Effector memory CD8-positive, alpha-beta T cell (primary cell): Measurements from ENCODE around the gene IL17B.

Experiments
- ATAC-seq: fragments of 150-1000 bp; cut with Tn5 transposase; replicated peaks from 2 replicates; pipeline ENCODE4 v1.10.0; 2021; ENCODE audit warnings: mild to moderate bottlenecking, moderate library complexity
- DNase-seq, 3 experiments: peaks; one replicate each; pipeline ENCODE4 v3.0.0; 2021
- H3K27ac Mint-ChIP-seq, 2 donors: one replicate each; pipeline ENCODE4 v1.8.0; 2022; ENCODE audit warnings: mild to moderate bottlenecking in 2 of 2, mixed read lengths in 2 of 2, moderate library complexity in 2 of 2
- H3K27me3 Mint-ChIP-seq, 2 donors: one replicate each; pipeline ENCODE4 v1.8.0; 2022; ENCODE audit warnings: mixed read lengths in 2 of 2
- H3K36me3 Mint-ChIP-seq: one replicate; pipeline ENCODE4 v1.8.0; 2022; ENCODE audit warnings: mild to moderate bottlenecking, moderate library complexity, mixed read lengths; ENCODE audit not compliant: insufficient read depth
- H3K4me1 Mint-ChIP-seq, 2 donors: one replicate each; pipeline ENCODE4 v1.8.0; 2022; ENCODE audit warnings: low read depth in 2 of 2, mixed read lengths in 2 of 2
- H3K4me3 Mint-ChIP-seq, 2 donors: one replicate each; pipeline ENCODE4 v1.8.0; 2022; ENCODE audit warnings: mild to moderate bottlenecking in 2 of 2, mixed read lengths in 2 of 2, moderate library complexity in 2 of 2
- H3K9me3 Mint-ChIP-seq, 2 donors: one replicate each; pipeline ENCODE4 v1.8.0; 2022; ENCODE audit warnings: mixed read lengths in 2 of 2
- total RNA-seq, 9 experiments: gene quantifications; one replicate each; lab custom pipeline; 2026; lab: John Stamatoyannopoulos, UW

The IL17B gene, protein sequence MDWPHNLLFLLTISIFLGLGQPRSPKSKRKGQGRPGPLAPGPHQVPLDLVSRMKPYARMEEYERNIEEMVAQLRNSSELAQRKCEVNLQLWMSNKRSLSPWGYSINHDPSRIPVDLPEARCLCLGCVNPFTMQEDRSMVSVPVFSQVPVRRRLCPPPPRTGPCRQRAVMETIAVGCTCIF
- 0 to 0.07 (median 0) reads per million in 9 experiments for total RNA-seq

DNA sequence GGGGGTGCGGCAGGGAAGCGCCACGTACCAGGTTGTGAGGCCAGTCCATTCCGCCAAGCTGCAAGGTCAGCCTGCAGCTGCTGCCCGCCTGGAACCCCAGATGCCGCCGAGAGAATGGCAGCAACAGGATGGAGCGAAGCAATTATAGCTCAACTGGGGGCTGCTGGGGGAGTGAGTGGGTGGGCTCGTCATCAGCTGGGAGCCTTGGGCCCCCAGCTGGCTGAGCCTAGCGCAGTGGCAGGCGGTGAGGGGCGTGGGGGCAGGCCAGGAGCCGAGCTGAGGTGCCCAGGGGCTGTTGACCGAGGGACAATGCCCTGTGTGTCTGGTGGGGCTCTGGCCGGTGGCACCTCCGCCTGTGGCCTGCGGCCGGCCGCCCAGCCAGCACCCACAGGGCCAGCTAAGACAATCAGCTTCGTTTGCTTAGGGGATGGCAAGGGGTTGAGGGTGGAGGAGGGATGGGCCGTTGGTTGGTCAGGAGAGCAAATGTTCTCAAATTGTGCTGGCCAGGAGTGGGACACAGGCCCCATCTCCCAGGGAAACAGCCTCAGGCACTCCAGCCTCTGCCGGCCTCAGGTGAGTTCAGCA, at the start of gene IL17B:
Gene IL17B, minus strand, starts transcription at position 116 of the 585 bp plus-strand sequence. Its CDS starts 67 bp downstream, at position 49.
- ATAC-seq (no peak), DNase-seq (no peak)
- Mint-ChIP-seq H3K4me3 (no peak within 1 kb of the TSS), H3K9me3 (no peaks in the 10 kb centered on the region), H3K27me3 (peaks cover 12 to 34% of the 10 kb centered on the region in 2 donors), H3K36me3 (no peaks in the 10 kb centered on the region), H3K27ac (no peak within 1 kb of the TSS), H3K4me1 (peaks cover 4 to 7% of the 10 kb centered on the region in 2 donors)

DNA sequence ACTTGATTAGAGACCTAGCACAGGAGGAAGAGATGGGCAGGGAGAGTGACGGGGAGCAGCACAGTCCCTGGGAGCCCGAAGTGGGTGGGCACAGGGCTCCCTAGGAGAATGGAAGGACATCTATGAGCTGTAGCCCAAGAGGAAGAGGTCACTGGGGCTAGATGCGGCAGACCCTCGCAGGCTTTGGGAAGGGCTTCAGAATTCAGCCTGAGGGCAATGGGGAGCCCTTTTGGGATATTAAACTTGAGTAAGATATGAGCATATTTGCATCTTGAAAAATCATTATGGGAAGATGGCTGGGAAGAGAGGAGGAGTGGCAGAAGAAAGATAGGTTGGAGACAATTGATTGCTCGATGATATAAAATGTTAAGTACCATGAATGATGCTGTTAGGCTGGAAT, 48.9 kb upstream of the IL17B start:
- H3K27ac Mint-ChIP-seq = no peak overlapping the region
- H3K9me3 Mint-ChIP-seq = no peaks in the 10 kb centered on the region
- H3K36me3 Mint-ChIP-seq = no peaks in the 10 kb centered on the region
- H3K4me1 Mint-ChIP-seq = peaks cover 0 to 4% of the 10 kb centered on the region in 2 donors
- ATAC-seq = no peak
- no peak overlapping the region for H3K4me3 Mint-ChIP-seq
- no peak for DNase-seq
- H3K27me3 Mint-ChIP-seq = peaks cover 7 to 20% of the 10 kb centered on the region in 2 donors

DNA sequence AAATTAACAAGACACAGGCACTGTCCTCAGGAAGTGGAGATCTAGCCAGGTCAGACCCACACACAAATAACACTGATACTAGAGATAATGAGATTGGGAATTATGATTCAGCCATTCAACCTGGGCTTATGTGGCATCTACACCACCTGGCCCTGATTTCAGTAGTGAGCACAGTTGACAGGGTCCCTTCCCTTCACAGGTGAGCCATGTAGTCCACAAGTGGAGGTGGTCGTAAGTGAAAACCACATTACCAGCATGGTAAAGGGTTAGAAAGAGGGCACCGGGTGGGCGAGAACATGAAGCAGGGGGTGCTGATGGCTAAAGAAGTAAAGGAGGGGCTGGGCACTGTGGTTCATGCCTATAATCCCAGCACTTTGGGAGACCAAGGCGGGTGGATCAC, 48.3 kb upstream of the IL17B start:
- Mint-ChIP-seq H3K9me3 (no peaks in the 10 kb centered on the region), H3K4me1 (peaks cover 0 to 4% of the 10 kb centered on the region in 2 donors), H3K36me3 (no peaks in the 10 kb centered on the region), H3K27me3 (peaks cover 7 to 21% of the 10 kb centered on the region in 2 donors), H3K27ac (no peak overlapping the region), H3K4me3 (no peak overlapping the region)
- DNase-seq (no peak), ATAC-seq (no peak)

DNA sequence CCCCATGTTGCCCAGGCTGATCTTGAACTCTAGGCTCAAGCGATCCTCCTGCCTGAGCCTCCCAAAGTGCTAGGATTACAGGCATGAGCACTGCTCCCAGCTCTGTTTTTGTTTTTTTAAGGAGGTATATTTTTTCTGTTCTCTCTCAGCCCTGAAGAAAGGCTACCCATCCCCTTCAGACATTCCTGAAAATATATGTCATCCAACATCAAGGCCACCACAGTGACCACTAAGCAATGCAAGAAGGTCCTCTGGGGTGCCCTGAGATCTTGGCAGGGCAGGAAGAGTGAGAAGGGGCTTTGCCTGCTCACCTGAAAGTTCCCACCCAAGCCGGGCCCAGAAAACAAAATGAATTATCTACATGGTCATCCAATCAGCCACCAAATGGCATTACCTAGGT, 47.8 kb upstream of the IL17B start:
- Mint-ChIP-seq H3K4me3 (no peak overlapping the region), H3K4me1 (peaks cover 0 to 4% of the 10 kb centered on the region in 2 donors), H3K27me3 (peaks cover 7 to 25% of the 10 kb centered on the region in 2 donors), H3K27ac (no peak overlapping the region), H3K36me3 (no peaks in the 10 kb centered on the region), H3K9me3 (no peaks in the 10 kb centered on the region)
- ATAC-seq (no peak), DNase-seq (no peak)

DNA sequence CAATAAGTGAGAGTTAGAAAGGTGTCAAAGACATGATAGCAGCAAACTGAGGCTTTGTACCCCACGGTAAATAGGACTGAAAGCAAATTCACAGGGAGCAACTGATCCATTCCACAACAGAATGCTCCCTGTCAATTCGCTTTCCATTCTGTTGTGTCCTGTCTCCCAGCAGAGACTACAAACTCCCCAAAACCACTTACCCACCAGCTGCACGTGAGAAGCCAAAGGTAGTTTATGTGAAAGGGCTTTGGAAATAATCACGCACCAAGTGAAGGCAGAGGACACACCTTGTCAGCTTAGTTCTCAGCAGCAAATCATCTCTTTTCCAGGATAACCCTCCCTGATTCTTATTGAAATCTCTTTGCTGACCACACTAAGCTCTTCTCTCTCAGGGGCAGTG, 46.6 kb upstream of the IL17B start:
- DNase-seq (no peak), ATAC-seq (no peak)
- Mint-ChIP-seq H3K4me1 (peaks cover 0 to 4% of the 10 kb centered on the region in 2 donors), H3K36me3 (no peaks in the 10 kb centered on the region), H3K4me3 (no peak overlapping the region), H3K27ac (no peak overlapping the region), H3K27me3 (peaks cover 7 to 29% of the 10 kb centered on the region in 2 donors), H3K9me3 (no peaks in the 10 kb centered on the region)

DNA sequence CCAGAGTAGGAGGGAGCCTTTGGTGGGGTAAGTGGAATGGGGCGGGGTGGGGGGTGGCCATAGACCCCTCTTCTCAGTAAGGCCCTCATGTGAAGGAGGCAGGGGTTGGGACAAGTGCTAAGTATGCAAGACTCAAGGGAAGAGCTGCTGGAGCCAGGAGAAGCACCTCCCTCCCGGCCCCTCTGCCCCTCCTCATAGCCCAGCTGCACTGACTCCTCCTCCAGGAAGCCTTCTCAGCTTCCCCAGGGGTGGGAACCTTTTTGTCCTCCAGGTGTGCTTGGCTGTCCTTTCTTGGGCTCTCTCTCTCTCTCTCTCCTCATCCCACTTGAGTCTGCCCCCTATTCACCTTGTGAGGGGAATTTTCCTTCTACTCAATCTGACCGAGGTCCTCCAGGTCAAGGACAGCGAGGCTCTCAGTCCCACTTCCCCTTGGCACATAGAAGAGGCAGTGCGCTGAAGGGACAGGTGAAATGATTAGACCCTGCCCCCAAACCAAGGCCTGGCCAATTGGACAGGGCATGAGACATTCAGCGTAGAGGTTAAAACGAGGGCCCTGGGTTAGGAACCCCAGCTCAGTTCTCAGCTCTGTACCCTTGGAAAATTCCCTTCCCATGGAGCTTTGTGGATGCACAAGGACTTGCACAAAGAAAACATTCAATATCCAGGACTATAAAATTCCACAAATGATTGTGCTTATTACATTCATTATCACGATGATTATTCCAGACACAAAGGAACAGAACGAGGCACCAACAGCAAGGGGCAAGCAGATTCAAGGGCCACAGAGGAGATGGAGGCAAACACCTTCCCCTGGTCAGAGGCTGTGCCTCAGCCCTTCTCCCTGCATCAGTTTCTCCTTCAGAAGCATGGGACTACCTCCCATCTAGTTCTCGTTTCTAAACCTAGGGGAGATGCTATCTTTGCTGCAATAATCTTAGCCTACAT, 45.6 kb upstream of the IL17B start:
- Mint-ChIP-seq H3K9me3 (no peaks in the 10 kb centered on the region), H3K4me3 (no peak overlapping the region), H3K36me3 (no peaks in the 10 kb centered on the region), H3K27me3 (peaks cover 7 to 40% of the 10 kb centered on the region in 2 donors), H3K4me1 (no peaks in the 10 kb centered on the region), H3K27ac (no peak overlapping the region)
- DNase-seq = no peak
- ATAC-seq = no peak

DNA sequence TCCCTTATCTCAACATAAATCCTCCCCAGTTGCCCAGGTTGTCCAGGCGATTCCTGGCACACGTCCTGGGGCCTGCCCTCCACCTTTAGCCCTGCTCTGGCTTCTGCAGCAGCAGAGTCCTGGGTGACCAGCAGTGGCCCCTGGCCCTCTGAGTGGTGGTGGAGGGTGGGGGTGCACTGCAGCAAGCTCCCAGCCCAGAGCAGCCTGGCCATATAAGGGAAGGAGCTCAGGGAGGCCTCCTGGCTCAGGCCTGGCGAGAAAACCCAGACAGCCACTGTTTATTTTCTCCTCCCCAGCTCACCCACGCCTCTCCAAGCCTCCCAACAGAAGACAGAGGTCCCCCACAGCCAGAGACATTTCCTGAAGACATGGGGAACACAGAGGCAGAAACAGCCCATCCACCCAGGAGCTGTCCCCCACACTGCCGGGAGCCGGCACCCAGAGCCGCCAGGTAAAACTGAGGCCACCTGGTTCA, 44.7 kb upstream of the IL17B start:
- ATAC-seq = no peak
- H3K27me3 Mint-ChIP-seq = peaks cover 7 to 43% of the 10 kb centered on the region in 2 donors
- no peaks in the 10 kb centered on the region for H3K36me3 Mint-ChIP-seq
- no peaks in the 10 kb centered on the region for H3K9me3 Mint-ChIP-seq
- H3K27ac Mint-ChIP-seq = no peak overlapping the region
- H3K4me3 Mint-ChIP-seq = no peak overlapping the region
- H3K4me1 Mint-ChIP-seq = no peaks in the 10 kb centered on the region
- no peak for DNase-seq

DNA sequence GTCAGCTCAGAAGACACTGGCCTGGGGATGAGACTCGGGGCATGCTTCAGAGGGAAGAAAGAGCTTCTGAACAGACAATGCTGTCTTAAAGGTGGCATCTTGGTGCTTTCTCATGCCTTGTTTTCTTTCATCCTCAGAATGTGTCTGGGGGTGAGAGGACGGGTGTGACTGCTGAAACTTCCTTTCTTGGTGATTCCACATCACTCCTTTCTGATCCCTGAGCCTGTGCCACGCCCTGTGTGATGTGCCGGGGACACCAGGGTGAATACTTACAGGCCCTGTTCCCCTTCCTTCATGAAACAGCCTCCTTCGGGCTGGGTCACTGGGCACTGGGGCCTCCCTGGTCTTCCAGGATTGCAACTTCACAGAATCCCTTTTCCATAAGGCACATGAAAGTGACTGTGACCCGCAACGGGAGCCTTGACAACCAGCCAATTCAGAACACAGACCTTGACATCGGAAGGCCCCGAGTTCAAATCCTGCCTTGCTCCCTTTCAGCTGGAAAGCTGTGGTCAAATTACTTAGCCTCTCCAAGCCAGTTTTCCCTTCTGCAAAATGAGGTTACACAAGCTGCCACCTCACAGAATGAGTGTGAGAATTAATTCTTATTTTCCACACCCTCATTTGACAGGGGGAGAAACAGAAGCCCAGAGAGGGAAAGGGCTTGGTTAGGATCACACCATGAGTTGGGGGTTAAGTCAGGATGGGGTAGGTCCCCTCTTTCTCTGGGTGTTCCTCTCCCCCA, 44.1 kb upstream of the IL17B start:
- DNase-seq (no peak), ATAC-seq (no peak)
- no peak overlapping the region for H3K4me3 Mint-ChIP-seq
- no peaks in the 10 kb centered on the region for H3K4me1 Mint-ChIP-seq
- peaks cover 7 to 49% of the 10 kb centered on the region in 2 donors for H3K27me3 Mint-ChIP-seq
- no peaks in the 10 kb centered on the region for H3K36me3 Mint-ChIP-seq
- H3K27ac Mint-ChIP-seq = no peak overlapping the region
- H3K9me3 Mint-ChIP-seq = no peaks in the 10 kb centered on the region

DNA sequence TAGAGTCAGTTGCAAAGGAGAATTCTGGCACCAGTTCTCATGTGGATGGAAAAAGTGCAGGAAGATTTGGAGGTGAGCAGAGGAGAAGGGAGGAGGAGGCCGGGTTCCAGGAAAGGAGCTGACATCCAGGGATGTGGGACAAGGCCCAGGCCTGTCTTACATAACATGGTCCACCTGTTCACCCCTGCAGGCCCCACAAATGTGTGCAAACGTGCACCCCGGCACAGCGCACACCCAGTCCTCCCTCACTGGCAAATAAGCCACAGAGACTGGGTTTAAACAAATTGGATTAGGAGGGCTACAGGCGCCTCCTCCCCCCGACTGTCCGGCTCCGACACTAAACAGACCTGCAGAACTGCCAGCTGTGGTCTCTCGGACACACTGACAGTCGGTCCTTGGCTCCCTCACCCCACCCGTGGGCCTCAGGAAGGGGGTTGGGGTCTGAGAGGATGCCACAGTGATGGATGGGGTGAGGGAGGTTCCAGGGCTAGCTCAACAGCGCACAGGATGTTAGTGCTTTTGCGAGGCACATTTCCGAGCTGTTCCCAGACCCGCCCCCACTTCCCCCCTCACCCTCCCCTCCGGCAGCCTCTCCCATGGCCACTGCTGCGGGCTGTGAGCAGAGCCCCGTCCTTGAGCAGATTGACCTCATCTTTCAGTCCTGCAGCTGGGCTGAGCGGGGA, 43.4 kb upstream of the IL17B start:
- Mint-ChIP-seq H3K27me3 (peaks cover 7 to 53% of the 10 kb centered on the region in 2 donors), H3K36me3 (no peaks in the 10 kb centered on the region), H3K4me1 (no peaks in the 10 kb centered on the region), H3K9me3 (no peaks in the 10 kb centered on the region), H3K4me3 (no peak overlapping the region), H3K27ac (no peak overlapping the region)
- no peak for ATAC-seq
- no peak for DNase-seq

DNA sequence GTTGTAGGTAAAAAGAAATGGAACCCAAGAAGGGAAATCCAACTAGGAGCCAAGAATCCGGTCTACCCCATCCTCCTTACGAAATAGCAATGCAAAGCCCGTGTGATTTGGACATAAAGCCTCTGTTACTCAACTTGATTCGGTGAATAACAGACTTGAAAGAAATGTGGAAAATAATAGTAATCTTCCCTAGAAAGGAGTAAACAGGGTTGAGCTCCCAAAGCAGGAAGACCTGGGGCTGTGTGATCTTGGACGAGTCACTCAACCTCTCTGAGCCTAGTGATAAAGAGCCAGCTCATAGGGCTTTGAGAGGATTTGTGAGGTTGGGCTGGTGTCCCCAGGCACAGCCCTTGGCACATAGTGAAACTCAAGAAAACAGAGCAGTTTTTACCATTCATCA, 42.7 kb upstream of the IL17B start:
- peaks cover 0 to 49% of the 10 kb centered on the region in 2 donors for H3K27me3 Mint-ChIP-seq
- no peak overlapping the region for H3K4me3 Mint-ChIP-seq
- ATAC-seq (no peak), DNase-seq (no peak)
- no peaks in the 10 kb centered on the region for H3K36me3 Mint-ChIP-seq
- no peak overlapping the region for H3K27ac Mint-ChIP-seq
- H3K9me3 Mint-ChIP-seq = no peaks in the 10 kb centered on the region
- H3K4me1 Mint-ChIP-seq = no peaks in the 10 kb centered on the region

DNA sequence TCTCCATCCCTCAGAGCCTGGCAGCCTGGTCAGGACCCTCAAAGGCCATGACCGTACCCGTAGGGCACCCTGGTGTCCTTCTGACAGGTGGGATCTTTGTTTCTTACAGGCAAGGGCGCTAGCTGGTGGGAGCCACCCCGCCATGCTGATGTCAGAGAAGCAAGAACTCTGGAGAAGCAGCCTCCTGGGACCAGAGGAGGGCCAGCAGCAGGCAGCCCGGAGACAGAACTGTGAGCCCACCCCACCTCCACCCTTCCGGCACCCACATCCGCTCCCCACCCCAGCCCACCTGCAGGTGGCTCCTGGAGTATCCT, 42.2 kb upstream of the IL17B start:
- ATAC-seq = no peak
- Mint-ChIP-seq H3K9me3 (no peaks in the 10 kb centered on the region), H3K4me1 (no peaks in the 10 kb centered on the region), H3K27ac (no peak overlapping the region), H3K4me3 (no peak overlapping the region), H3K36me3 (no peaks in the 10 kb centered on the region), H3K27me3 (peaks cover 0 to 48% of the 10 kb centered on the region in 2 donors)
- DNase-seq = no peak

DNA sequence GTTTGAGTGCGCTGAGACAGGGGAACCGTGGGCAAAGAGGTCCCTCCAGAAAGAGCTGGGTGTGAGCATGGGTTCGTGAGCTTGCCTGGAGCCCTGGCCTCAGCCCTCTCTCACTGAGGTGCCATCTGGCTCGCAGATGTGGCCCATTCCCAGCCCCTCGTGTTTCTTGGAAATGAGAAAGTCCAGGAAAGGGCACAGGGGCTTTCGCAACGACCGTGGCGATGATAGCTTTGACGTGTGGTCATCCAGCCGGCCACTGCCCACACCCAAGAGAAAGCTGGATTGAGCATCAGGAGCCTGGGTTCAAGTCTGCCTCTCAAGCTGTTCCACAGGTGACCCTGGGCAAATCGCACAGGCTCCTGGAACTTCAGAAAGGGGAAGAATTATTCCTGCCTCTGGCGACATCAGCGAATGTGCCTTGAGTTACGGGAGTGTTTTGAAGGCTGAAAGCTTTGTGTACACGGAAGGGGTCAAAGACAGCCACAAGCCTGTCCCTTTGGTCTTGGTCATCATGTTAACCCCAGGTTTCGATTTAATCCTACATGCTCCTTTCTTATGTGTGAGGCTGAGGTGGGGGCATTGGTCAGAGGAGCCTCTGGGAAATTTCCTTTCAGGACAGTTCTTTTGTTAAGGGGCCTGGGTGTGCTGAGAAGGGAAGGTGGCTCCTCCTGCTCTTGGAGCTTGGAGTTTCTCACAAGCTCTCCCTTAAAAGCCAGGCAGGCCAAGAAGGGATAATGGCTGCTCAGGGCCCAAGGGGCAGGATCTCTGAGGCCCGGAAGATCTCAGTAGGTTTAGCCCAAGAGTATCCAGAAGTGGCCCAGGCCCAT, 41.7 kb upstream of the IL17B start:
- H3K9me3 Mint-ChIP-seq = no peaks in the 10 kb centered on the region
- no peaks in the 10 kb centered on the region for H3K36me3 Mint-ChIP-seq
- peaks cover 0 to 48% of the 10 kb centered on the region in 2 donors for H3K27me3 Mint-ChIP-seq
- H3K4me1 Mint-ChIP-seq = no peaks in the 10 kb centered on the region
- ATAC-seq = no peak
- no peak for DNase-seq
- no peak overlapping the region for H3K27ac Mint-ChIP-seq
- no peak overlapping the region for H3K4me3 Mint-ChIP-seq
